NCI-H446 (cell line): ENCODE data around the gene NME7.
"Not testable (repeated sequence)": the region's sequence is repeated elsewhere in the genome, so short reads cannot be mapped to it uniquely, and the experiment has no call there.

Source experiments
- DNase-seq, 2 experiments: peaks; one replicate each; lab custom pipeline; 2025; lab: John Stamatoyannopoulos, UW

The NME7 gene

GRCh38 chr1:169128562-169128961 is 239.0 kb downstream of the NME7 start:
- no peak for DNase-seq

GRCh38 chr1:169127305-169127704 is 240.3 kb downstream of the NME7 start:
- no peak for DNase-seq

GRCh38 chr1:169126335-169126734 is 241.3 kb downstream of the NME7 start:
- DNase-seq, result no peak

GRCh38 chr1:169125597-169125996 is 242.0 kb downstream of the NME7 start:
- DNase-seq, result not testable (repeated sequence)

GRCh38 chr1:169124459-169124858 is 243.1 kb downstream of the NME7 start:
- no peak for DNase-seq

- no peak for DNase-seq
Measured at GRCh38 chr1:169122976-169123375, 244.6 kb downstream of the NME7 start.

GRCh38 chr1:169121146-169121923 is 246.3 kb downstream of the NME7 start:
- no peak for DNase-seq

GRCh38 chr1:169120066-169120465 is 247.5 kb downstream of the NME7 start:
- DNase-seq, result no peak

GRCh38 chr1:169119405-169119804 is 248.2 kb downstream of the NME7 start:
- DNase-seq, result no peak

- no peak for DNase-seq
Measured at GRCh38 chr1:169118227-169118626, 249.4 kb downstream of the NME7 start.

- no peak for DNase-seq
Measured at GRCh38 chr1:169117599-169117998, 250.0 kb downstream of the NME7 start.

- DNase-seq, result no peak
Measured at GRCh38 chr1:169117014-169117413, 250.6 kb downstream of the NME7 start.

- no peak for DNase-seq
Measured at GRCh38 chr1:169115891-169116585, 251.6 kb downstream of the NME7 start.

- DNase-seq, result no peak
Measured at GRCh38 chr1:169113613-169114119, 253.9 kb downstream of the NME7 start.

- no peak for DNase-seq
Measured at GRCh38 chr1:169112241-169112640, 255.4 kb downstream of the NME7 start.

GRCh38 chr1:169111472-169111871 is 256.1 kb downstream of the NME7 start:
- no peak for DNase-seq

GRCh38 chr1:169110689-169111447 is 256.7 kb downstream of the NME7 start:
- DNase-seq, result no peak

GRCh38 chr1:169110236-169110635 is 257.4 kb downstream of the NME7 start:
- no peak for DNase-seq

- DNase-seq, result peak; percentile 61 to 62
Measured at GRCh38 chr1:169109561-169110134, 257.9 kb downstream of the NME7 start.

- DNase-seq, result peak; percentile 29 to 62
Measured at GRCh38 chr1:169108863-169109560, 258.6 kb downstream of the NME7 start.

- DNase-seq, result no peak
Measured at GRCh38 chr1:169108223-169108622, 259.4 kb downstream of the NME7 start.
